Measurements from ENCODE around the gene CA4. TPM values are rescaled to one million over a fixed set of nuclear protein-coding genes. Genes with fewer than 3 reads are reported as not detected.

The CA4 gene
- polyA plus RNA-seq, 2 of the 4 experiments (the other 2 are of a cell fraction): 0.06 TPM; not detected in 1

- ChIA-PET CTCF (interaction anchor here (1.0 to 7.5 kb wide), 4 partner anchors 9 to 293 kb away, joined by 3 to 90 read pairs (median 4); partner anchors contain the start of gene CA4), POLR2A (interaction anchor here (0.6 kb wide), 1 partner anchor 14 kb away, joined by 5 read pairs; no protein-coding TSS in a partner anchor)
- no peak for DNase-seq (ENCODE audit: low read depth in 1 of 2, low spot score in 1 of 2)
- peak in 1 of 2 experiments; percentile 19; a peak in 1 of 6 replicates for ATAC-seq
- 50% methylated on average over 8 of the region's 8 CpGs for WGBS (ENCODE audit: missing lambda C conversion rate)
- Histone ChIP-seq H3K4me1 (no peaks in the 10 kb centered on the region), H3K9me3 (no peaks in the 10 kb centered on the region), H3K4me3 (no peak overlapping the region), H3K4me2 (no peak overlapping the region), H3K27ac (no peak overlapping the region)
- TF ChIP-seq RNF2 (IDR thresholded peaks at IDR 0.05; ENCODE audit: borderline replicate concordance, low read depth) (no peak), FOXS1 (CRISPR knock-in tag; IDR thresholded peaks at IDR 0.05) (no peak), RAD21 (conservative IDR thresholded peaks at IDR 0.05 in 1 of 2, IDR thresholded peaks at IDR 0.05 in 1 of 2) (no peak), KDM5A (IDR thresholded peaks at IDR 0.05) (no peak)
- FAIRE-seq: no peak
Observed at GRCh38 chr17:60128171-60128859, 21.5 kb upstream of the CA4 start.

- TF ChIP-seq FOSB (CRISPR knock-in tag; IDR thresholded peaks at IDR 0.05): no peak
- no peak for TF ChIP-seq MAX (IDR thresholded peaks at IDR 0.05)
- no peak for TF ChIP-seq CBX8 (IDR thresholded peaks at IDR 0.05)
- no peak for TF ChIP-seq NR3C1 (IDR thresholded peaks at IDR 0.05)
- TF ChIP-seq HOXB5 (CRISPR knock-in tag; IDR thresholded peaks at IDR 0.05): no peak
- ChIA-PET CTCF (interaction anchor here (0.8 to 7.5 kb wide), 2 partner anchors 12 to 307 kb away, joined by 3 to 90 read pairs; no protein-coding TSS in a partner anchor), POLR2A (interaction anchor here (0.6 kb wide), 1 partner anchor 33 kb away, joined by 4 read pairs; no protein-coding TSS in a partner anchor)
- FAIRE-seq (no peak), ATAC-seq (no peak), DNase-seq (ENCODE audit: low read depth in 1 of 2, low spot score in 1 of 2) (no peak)
- H3K9me3 ChIP-seq: no peaks in the 10 kb centered on the region
- H3K4me3 ChIP-seq: no peak overlapping the region
- H3K27ac ChIP-seq: no peak overlapping the region
- no peak overlapping the region for H3K4me2 ChIP-seq
- 85% methylated on average over 4 of the region's 4 CpGs for WGBS (ENCODE audit: missing lambda C conversion rate)
- peaks cover 2% of the 10 kb centered on the region for H3K4me1 ChIP-seq
Observed at GRCh38 chr17:60129164-60129563, 20.6 kb upstream of the CA4 start.

- Histone ChIP-seq H3K27ac (no peak overlapping the region), H3K4me3 (no peak overlapping the region), H3K4me2 (no peak overlapping the region), H3K9me3 (no peaks in the 10 kb centered on the region), H3K4me1 (peaks cover 7% of the 10 kb centered on the region)
- ATAC-seq: no peak
- POLR2A ChIA-PET: no interaction called here
- TF ChIP-seq JUN (IDR thresholded peaks at IDR 0.05) (no peak), HDAC2 (IDR thresholded peaks at IDR 0.05) (no peak), RNF2 (IDR thresholded peaks at IDR 0.05; ENCODE audit: borderline replicate concordance, low read depth) (no peak), ELK1 (IDR thresholded peaks at IDR 0.05; ENCODE audit: low read depth, low read length) (no peak), MAFK (IDR thresholded peaks at IDR 0.05; ENCODE audit: partially characterized antibody) (no peak), PBX3 (IDR thresholded peaks at IDR 0.05) (no peak), RARB (CRISPR knock-in tag; IDR thresholded peaks at IDR 0.05) (no peak), HES2 (IDR thresholded peaks at IDR 0.05) (no peak), SREBF2 (IDR thresholded peaks at IDR 0.05) (no peak), BCL3 (IDR thresholded peaks at IDR 0.05) (no peak), RAD21 (conservative IDR thresholded peaks at IDR 0.05 in 1 of 2, IDR thresholded peaks at IDR 0.05 in 1 of 2) (no peak), CHD2 (IDR thresholded peaks at IDR 0.05; ENCODE audit: low read length, partially characterized antibody) (no peak)
- no peak for DNase-seq (ENCODE audit: low read depth in 1 of 2, low spot score in 1 of 2)
- FAIRE-seq: no peak
- 61% methylated on average over 3 of the region's 3 CpGs for WGBS (ENCODE audit: missing lambda C conversion rate)
- CTCF ChIA-PET: interaction anchor here (0.5 to 7.5 kb wide), 2 partner anchors 11 to 101 kb away, joined by 3 to 90 read pairs; no protein-coding TSS in a partner anchor
Observed at GRCh38 chr17:60130466-60130865, 19.3 kb upstream of the CA4 start.
